ENCODE measurements around the gene SERPINA10.

DNA sequence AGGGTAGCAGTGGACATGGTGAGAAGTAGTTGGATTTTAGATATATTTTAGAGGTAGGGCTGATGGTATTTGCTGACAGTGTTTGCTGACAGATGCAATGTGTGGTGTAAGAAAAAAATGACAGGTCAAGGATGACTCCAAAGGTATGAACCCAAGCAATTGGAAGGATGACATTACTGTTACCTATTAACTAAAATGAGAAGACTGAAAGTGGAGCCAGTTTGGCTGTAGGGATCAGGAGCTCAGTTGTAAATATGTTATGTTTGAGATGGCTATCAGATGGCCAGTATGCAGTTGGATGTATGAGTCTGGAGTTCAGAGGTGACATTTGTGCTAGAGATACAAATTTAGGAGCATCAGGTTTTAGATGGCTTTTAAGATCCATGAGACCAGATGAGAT, 47.5 kb upstream of the SERPINA10 start:
- TF ChIP-seq, protein P1, sequence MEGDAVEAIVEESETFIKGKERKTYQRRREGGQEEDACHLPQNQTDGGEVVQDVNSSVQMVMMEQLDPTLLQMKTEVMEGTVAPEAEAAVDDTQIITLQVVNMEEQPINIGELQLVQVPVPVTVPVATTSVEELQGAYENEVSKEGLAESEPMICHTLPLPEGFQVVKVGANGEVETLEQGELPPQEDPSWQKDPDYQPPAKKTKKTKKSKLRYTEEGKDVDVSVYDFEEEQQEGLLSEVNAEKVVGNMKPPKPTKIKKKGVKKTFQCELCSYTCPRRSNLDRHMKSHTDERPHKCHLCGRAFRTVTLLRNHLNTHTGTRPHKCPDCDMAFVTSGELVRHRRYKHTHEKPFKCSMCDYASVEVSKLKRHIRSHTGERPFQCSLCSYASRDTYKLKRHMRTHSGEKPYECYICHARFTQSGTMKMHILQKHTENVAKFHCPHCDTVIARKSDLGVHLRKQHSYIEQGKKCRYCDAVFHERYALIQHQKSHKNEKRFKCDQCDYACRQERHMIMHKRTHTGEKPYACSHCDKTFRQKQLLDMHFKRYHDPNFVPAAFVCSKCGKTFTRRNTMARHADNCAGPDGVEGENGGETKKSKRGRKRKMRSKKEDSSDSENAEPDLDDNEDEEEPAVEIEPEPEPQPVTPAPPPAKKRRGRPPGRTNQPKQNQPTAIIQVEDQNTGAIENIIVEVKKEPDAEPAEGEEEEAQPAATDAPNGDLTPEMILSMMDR (IDR thresholded peaks at IDR 0.05; ENCODE audit: poor library complexity, severe bottlenecking), result no peak
- no peak for TF ChIP-seq EP300 (conservative IDR thresholded peaks at IDR 0.05; ENCODE audit: poor library complexity, severe bottlenecking)
- TF ChIP-seq TAF1 (IDR thresholded peaks at IDR 0.05; ENCODE audit: low read depth), result no peak
- no peak for TF ChIP-seq EZH2 (IDR thresholded peaks at IDR 0.05; ENCODE audit: borderline replicate concordance, insufficient read depth, low read length, poor library complexity, severe bottlenecking)
- TF ChIP-seq SMC3 (conservative IDR thresholded peaks at IDR 0.05; ENCODE audit: poor library complexity), result no peak
- TF ChIP-seq POLR2AphosphoS5 (IDR thresholded peaks at IDR 0.05), result no peak
- TF ChIP-seq MXI1 (conservative IDR thresholded peaks at IDR 0.05; ENCODE audit: poor library complexity, severe bottlenecking), result no peak
- TF ChIP-seq RAD21 (conservative IDR thresholded peaks at IDR 0.05), result no peak
- TF ChIP-seq, protein P2, sequence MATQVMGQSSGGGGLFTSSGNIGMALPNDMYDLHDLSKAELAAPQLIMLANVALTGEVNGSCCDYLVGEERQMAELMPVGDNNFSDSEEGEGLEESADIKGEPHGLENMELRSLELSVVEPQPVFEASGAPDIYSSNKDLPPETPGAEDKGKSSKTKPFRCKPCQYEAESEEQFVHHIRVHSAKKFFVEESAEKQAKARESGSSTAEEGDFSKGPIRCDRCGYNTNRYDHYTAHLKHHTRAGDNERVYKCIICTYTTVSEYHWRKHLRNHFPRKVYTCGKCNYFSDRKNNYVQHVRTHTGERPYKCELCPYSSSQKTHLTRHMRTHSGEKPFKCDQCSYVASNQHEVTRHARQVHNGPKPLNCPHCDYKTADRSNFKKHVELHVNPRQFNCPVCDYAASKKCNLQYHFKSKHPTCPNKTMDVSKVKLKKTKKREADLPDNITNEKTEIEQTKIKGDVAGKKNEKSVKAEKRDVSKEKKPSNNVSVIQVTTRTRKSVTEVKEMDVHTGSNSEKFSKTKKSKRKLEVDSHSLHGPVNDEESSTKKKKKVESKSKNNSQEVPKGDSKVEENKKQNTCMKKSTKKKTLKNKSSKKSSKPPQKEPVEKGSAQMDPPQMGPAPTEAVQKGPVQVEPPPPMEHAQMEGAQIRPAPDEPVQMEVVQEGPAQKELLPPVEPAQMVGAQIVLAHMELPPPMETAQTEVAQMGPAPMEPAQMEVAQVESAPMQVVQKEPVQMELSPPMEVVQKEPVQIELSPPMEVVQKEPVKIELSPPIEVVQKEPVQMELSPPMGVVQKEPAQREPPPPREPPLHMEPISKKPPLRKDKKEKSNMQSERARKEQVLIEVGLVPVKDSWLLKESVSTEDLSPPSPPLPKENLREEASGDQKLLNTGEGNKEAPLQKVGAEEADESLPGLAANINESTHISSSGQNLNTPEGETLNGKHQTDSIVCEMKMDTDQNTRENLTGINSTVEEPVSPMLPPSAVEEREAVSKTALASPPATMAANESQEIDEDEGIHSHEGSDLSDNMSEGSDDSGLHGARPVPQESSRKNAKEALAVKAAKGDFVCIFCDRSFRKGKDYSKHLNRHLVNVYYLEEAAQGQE (IDR thresholded peaks at IDR 0.05; ENCODE audit: borderline replicate concordance), result no peak

Measured in neural cell (in vitro differentiated cells).